A549 (cell line): ENCODE measurements around the gene DMBT1.

Experiments used
- CHD2 ChIP-seq: fragments of 150-350 bp; IDR thresholded peaks from 2 replicates; pipeline ENCODE4 v1.6.1; 2014; ENCODE audit warnings: low read length; ENCODE audit not compliant: partially characterized antibody
- CTCF ChIP-seq: fragments of >200 bp; sonication (Bioruptor Twin); formaldehyde crosslinking; IDR thresholded peaks from 3 replicates; pipeline ENCODE4 v1.5.1; 2016
- ELK1 ChIP-seq: fragments of 150-350 bp; IDR thresholded peaks from 2 replicates; pipeline ENCODE4 v1.6.1; 2014; ENCODE audit warnings: low read depth, mild to moderate bottlenecking, low read length
- MAX ChIP-seq: IDR thresholded peaks from 2 replicates; pipeline ENCODE4 v1.6.1; 2012
- POLR2AphosphoS2 ChIP-seq: conservative IDR thresholded peaks from 2 replicates; pipeline ENCODE4 v1.6.1; 2012; ENCODE audit warnings: low read length, improper control_type of control experiment, inconsistent platforms
- RCOR1 ChIP-seq: fragments of 150-350 bp; IDR thresholded peaks from 2 replicates; pipeline ENCODE4 v1.6.1; 2014; ENCODE audit warnings: antibody characterized with exemption, low read length, low read depth
- REST ChIP-seq: fragments of 200-600 bp; sonication (generic); IDR thresholded peaks from 2 replicates; pipeline ENCODE4 v1.6.1; 2016; ENCODE audit warnings: antibody characterized with exemption, mild to moderate bottlenecking, moderate library complexity
- SMC3 ChIP-seq: fragments of >200 bp; sonication (Bioruptor Twin); formaldehyde crosslinking; IDR thresholded peaks from 3 replicates; pipeline ENCODE4 v1.6.1; 2018; ENCODE audit warnings: inconsistent platforms

- TF ChIP-seq ELK1 (no peak), POLR2AphosphoS2 (no peak), REST (no peak), CTCF (no peak), SMC3 (no peak), MAX (no peak), RCOR1 (no peak), CHD2 (no peak)
Observed at GRCh38 chr10:122591736-122592135, 31.2 kb downstream of the DMBT1 start.
